Middle frontal gyrus (tissue), 1 donor: ENCODE measurements around the gene RFX5.
A peak's percentile ranks its signal among the peaks of the same experiment; 100 is the strongest.
"Not testable (repeated sequence)": the region's sequence is repeated elsewhere in the genome, so short reads cannot be mapped to it uniquely, and the experiment has no call there.

ENCODE experiments used
- DNase-seq: peaks from one replicate; pipeline ENCODE4 v3.0.0-alpha.2; 2015; ENCODE audit warnings: low spot score; ENCODE audit errors: extremely low spot score

Gene RFX5

DNA sequence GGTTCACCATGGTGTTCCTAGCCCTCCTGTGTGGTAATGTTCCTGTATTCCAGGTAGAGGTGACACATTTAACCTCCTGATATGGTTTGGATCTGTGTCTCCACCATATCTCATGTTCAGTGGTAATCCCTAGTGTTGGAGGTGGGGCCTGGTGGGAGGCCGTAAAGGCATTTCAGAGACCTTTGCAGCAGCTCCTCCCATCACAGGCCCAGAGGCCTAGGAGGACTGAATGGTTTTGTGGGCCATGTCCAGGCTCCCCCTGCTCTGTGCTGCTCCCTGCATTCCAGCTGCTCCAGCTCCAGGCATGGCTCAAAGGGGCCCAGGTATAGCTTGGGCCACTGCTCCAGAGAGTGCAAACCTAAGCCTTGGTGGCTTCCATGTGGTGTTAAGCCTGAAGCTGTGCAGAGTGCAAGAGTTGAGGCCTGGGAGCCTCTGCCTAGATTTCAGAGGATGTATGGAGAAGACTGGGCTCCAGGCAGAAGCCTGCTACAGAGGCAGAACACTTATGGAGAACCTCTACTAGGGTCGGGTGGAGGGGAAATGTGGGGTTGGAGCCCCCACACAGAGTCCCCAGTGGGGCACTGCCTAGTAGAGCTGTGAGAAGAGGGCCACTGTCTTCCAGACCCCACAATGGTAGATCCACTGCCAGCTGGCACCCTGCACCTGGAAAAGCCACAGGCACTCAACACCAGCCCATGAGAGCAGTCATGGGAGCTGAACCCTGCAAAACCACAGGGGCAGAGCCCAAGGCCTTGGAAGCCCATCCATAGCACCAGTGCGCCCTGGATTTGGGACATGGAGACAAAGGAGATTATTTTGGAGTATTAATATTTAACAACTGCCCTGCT lies 15.5 kb upstream of the RFX5 start:
- DNase-seq = no peak

DNA sequence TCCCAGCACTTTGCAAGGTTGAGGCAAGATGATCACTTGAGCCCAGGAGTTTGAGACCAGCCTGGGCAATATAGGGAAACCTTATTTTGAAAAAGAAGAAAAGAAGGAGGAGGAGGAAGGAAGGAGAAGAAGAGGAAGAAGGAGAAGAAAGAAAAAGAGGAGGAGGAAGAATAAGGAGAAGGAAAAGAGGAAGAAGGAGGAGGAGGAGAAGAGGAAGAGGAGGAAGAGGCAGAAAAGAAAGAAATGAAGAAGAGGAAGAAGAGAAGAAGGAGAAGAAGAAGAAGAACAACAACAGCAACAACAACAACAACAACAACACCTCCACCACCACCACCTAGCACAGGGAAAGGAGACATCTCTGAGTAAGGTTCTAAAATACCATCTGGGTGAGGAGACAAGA lies 14.8 kb upstream of the RFX5 start:
- DNase-seq = no peak

DNA sequence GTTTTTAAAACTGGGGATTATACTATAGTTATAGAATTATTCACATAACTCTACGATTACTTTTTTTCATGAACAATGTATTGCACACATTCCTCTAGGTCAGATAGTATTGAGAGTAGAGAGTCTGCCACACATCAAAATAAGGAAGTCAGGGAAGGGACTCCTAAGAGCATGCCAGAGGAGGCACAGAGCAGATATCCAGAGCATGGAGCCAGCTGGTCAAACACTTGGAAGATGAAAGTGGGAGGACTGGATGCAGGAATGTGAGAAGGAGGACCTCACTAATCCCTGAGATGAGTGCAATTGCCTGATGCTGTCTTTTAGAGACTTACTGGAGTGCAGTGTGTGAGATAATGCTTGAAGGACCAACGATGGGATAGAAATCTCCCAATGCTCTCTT lies 9.6 kb upstream of the RFX5 start:
- DNase-seq = no peak

- DNase-seq = no peak
These were observed 5.1 kb upstream of the RFX5 start for GRCh38 chr1:151352021-151352718.

- not testable (repeated sequence) for DNase-seq
These were observed 3.3 kb upstream of the RFX5 start for GRCh38 chr1:151350323-151350722.

- DNase-seq = no peak
These were observed 633 bp upstream of the RFX5 start for GRCh38 chr1:151347523-151348246.

- DNase-seq = no peak
These were observed 827 bp downstream of the RFX5 start for GRCh38 chr1:151346082-151346768.

DNA sequence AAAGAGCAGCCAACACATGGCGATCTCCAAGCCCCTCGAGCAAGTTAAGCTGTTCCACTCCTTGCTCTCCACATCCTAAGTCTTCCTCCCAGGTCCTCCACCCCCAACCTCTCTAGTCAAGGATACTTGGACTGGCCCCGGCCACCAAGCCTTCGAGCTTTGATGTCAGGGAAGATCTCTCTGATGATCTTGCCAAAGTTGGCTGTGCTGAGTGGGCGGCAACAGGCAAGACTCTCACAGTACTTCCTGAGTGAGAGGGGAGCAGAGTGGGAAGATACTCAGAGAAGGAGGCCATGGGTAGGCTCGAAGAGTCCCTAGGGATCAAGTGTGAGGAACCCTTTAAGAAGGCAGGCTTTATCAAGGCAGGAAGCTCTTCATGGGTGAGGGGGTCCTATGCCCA lies 2.8 kb downstream of the RFX5 start:
- no peak for DNase-seq

DNA sequence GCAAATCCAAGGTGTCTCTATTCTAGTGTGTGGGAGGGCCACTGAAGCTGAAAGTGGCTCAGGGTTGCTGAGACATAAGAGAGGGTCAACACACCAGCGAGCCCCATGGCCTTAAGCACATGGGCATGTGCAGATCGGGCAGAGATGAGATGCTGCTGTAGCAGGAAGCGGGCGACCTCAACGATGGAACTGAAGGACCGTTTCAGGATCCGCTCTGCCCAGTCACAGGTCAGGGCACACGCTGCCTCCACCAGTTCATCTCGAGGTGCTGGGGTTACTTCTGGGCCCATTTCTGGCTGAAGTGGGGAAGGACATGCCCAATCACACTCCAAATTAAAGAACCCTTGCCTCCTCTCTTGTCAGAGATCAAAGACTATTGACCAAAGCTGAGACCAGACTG lies 3.5 kb downstream of the RFX5 start:
- no peak for DNase-seq

- DNase-seq = no peak
These were observed 4.5 kb downstream of the RFX5 start for GRCh38 chr1:151342569-151342968.

- DNase-seq = no peak
These were observed 5.0 kb downstream of the RFX5 start for GRCh38 chr1:151342021-151342420.

DNA sequence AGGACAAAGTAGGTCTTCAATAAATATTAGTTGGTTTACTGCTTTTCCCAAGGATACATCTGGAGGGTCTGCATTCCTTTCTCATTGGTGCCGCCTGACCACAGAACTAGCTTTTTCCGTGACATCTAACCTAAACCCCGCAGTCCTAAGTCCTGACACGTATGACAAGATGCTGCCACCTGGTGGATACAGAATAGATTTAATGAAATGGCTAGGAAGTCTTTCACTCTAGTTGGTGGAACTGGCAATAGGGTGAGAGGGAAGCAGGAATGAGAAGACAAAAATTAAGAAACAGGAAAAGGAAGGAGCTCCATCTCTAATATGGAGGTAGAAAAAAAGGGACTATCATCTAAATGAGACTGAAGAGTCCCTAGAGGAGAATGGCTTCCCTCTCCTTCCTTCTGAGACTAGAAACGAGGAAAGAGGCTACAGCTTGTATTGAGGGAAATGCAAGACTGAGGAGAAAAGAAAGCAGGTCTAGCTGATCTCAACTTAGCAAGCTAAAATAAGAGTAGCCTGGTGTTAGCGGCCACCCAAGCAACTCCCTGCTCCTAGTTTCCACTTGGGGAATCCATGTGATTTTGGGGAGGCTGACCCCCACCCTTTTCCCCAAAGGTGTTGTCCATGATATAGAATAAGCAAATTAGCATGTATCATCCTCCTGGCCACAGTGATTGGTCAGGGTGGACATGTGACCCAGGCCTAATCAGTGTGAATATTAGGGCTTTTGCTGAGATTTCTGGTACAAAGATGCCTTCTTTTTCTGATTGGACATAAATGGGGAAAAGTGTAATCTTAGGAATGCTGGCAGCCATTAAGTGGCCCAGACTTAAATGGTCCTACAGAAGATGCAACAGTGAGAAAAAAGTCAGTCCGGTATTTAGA lies 5.9 kb downstream of the RFX5 start:
- DNase-seq = peak; percentile 82

GRCh38 chr1:151336556-151336955 lies 10.5 kb downstream of the RFX5 start:
- DNase-seq = no peak

GRCh38 chr1:151334822-151335221 lies 12.2 kb downstream of the RFX5 start:
- no peak for DNase-seq

DNA sequence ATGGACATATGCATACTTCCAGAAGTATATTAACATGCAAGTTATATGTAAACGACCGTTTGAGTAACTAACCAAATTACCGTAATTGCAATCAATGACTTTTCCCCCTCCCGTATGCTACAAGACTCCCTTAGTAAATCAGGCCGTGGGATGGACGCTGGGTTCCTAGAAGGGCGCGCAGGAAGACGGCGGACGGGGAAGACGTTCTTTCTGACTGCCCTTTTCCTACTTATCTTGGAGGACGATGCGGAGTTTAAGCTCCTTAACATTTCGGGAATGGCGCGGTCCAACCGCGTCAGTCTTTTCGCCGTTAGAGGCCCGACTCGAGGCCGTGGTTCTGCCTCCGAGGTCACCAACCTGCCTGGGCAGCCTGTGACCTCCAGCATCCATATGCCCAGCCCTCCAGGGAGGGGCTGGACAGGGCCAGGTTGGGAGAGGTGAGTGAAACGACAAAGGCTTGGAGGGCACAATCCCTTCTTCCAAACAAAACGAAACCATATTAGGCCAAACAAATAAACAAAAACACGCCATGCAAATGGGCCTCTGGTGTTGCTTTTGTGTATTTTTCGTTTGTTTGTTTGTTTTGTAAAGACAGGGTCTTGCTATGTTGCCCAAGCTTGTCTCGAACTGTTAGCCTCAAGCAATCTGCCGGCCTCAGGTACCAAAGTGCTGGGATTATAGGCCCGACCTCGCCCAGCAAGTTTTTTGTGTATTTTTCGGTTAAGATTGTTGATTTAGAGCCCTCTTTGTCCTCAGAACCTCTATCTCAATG lies 19.0 kb downstream of the RFX5 start:
- DNase-seq = no peak

DNA sequence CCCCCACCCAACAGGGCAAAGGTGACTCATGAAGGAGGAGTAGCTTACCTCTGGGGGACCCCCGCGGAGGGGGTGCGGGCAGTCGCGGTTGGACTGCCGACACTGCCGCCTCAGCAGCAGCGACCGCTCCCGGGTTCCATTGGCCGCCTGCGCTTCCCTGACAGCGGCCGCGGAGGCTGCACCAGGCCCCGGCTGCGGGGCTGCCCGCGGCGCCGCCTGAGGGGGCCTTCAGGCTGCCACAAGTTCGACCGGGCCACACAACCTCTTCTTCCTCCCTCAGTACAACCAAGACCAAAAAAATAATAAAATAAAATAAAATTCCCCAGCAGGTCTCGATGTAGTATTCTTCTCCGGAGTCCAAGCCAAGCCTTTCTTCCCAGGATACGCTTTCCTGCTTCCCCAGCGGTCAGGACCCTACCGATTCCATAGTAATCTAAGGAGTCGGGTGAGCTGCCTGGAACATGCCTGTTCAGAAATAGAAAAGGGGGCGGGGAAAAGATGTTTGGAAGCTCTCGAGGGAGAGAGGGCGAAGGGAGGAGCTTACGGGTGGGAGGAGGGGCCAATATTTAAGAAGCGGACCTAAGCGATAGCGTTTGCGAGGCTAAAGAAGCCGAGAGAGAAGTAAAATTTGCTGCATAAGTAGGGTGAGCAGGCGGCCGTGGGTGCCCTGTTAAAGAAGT lies 19.7 kb downstream of the RFX5 start, which contains the start of gene PI4KB:
PI4KB (minus strand) TSS at position 194 of the 680 bp plus-strand sequence. CDS start 10,935 bp downstream, outside the sequence.
- peak; percentile 90 for DNase-seq

DNA sequence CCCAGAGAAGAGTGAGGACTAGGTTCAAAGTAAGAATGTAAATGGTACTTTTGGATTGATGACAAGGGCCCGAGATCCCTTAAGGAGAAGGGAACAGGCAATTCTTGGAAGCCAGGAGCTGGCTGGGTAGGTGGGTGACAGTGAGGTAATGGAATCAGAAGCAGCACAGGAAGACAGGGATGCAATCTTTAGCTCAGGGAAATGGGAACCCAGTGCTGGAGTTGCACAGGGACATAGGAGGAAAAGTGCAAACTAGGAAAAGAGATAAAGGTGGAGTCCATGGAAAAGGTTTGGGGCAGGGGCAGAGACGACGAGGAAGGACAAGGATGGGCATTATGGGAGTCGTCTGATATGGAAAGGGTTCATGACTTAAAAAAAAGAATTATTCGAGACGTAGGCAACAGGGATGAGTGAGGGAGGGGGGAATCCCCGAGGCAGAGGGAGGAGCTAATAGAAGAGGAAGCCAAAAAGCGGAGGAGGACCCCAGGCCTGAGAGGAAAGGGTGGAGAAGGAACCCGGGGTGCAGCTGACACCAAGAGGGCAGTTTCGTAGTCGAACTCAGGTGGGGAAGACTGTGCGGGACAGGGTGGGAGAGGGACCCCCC lies 20.3 kb downstream of the RFX5 start:
- no peak for DNase-seq

- no peak for DNase-seq
These were observed 21.2 kb downstream of the RFX5 start for GRCh38 chr1:151325646-151326429.
